ENCODE data around the gene NELL2. TPM values are rescaled to one million over a fixed set of nuclear protein-coding genes. Genes with fewer than 3 reads are reported as not detected.

Gene NELL2
- total RNA-seq, 1 experiment from 2014 or later = 0.80 TPM

GRCh38 chr12:44889926-44890325 is 13.8 kb upstream of the NELL2 start:
- no peaks in the 10 kb centered on the region for H3K9me3 ChIP-seq (ENCODE audit: low read length)
- H3K4me2 ChIP-seq (ENCODE audit: low read length) = no peak overlapping the region
- H3F3A ChIP-seq (ENCODE audit: low read length, unreplicated experiment) = no peaks in the 10 kb centered on the region
- no peaks in the 10 kb centered on the region for H3K79me2 ChIP-seq (ENCODE audit: low read length)
- H3K4me3 ChIP-seq (ENCODE audit: low read length) = no peak overlapping the region
- no peaks in the 10 kb centered on the region for H4K20me1 ChIP-seq (ENCODE audit: low read length)
- H2AFZ ChIP-seq (ENCODE audit: low read length) = no peak overlapping the region
- no peak overlapping the region for H3K9ac ChIP-seq (ENCODE audit: low read length)
- ATAC-seq = no peak
- no peak for TF ChIP-seq EZH2 (IDR thresholded peaks at IDR 0.05; ENCODE audit: low read length, unreplicated experiment)
- TF ChIP-seq CTCF (conservative IDR thresholded peaks at IDR 0.05; ENCODE audit: low read depth, low read length) = no peak
- no peak for TF ChIP-seq EZH2phosphoT487 (IDR thresholded peaks at IDR 0.05; ENCODE audit: borderline replicate concordance, low read length)
- intact Hi-C loops (cut with micrococcal nuclease) = no loop called here
- CTCF ChIA-PET = no interaction called here
- POLR2A ChIA-PET (ENCODE audit: unreplicated experiment) = no interaction called here
- no peak for DNase-seq
- H3K27ac ChIP-seq (ENCODE audit: low read length) = no peak overlapping the region
- H3K4me1 ChIP-seq (ENCODE audit: insufficient read depth, low read length) = no peaks in the 10 kb centered on the region
- H3K9me2 ChIP-seq (replicated peaks; ENCODE audit: low read length) = no peaks in the 10 kb centered on the region
- BruUV-seq (replicated peaks) = no TSS peak
- H3K36me3 ChIP-seq (ENCODE audit: low read depth, low read length) = no peaks in the 10 kb centered on the region
- peaks cover 17% of the 10 kb centered on the region; the same call in 1 of the 2 replicates for H3K27me3 ChIP-seq (ENCODE audit: low read length)

- H3K36me3 ChIP-seq (ENCODE audit: low read depth, low read length) = no peaks in the 10 kb centered on the region
- no peak for ATAC-seq
- no peak overlapping the region for H3K4me2 ChIP-seq (ENCODE audit: low read length)
- H3K9me3 ChIP-seq (ENCODE audit: low read length) = no peaks in the 10 kb centered on the region
- H4K20me1 ChIP-seq (ENCODE audit: low read length) = no peaks in the 10 kb centered on the region
- no peaks in the 10 kb centered on the region for H3K9me2 ChIP-seq (replicated peaks; ENCODE audit: low read length)
- no peak overlapping the region for H3K4me3 ChIP-seq (ENCODE audit: low read length)
- TF ChIP-seq EZH2 (IDR thresholded peaks at IDR 0.05; ENCODE audit: low read length, unreplicated experiment) = no peak
- TF ChIP-seq CTCF (conservative IDR thresholded peaks at IDR 0.05; ENCODE audit: low read depth, low read length) = no peak
- TF ChIP-seq EZH2phosphoT487 (IDR thresholded peaks at IDR 0.05; ENCODE audit: borderline replicate concordance, low read length) = no peak
- intact Hi-C loops (cut with micrococcal nuclease) = no loop called here
- H2AFZ ChIP-seq (ENCODE audit: low read length) = no peak overlapping the region
- H3K9ac ChIP-seq (ENCODE audit: low read length) = no peak overlapping the region
- H3K27me3 ChIP-seq (ENCODE audit: low read length) = peaks cover 14% of the 10 kb centered on the region; the same call in 1 of the 2 replicates
- no peak overlapping the region for H3K27ac ChIP-seq (ENCODE audit: low read length)
- BruUV-seq (replicated peaks) = no TSS peak
- no peak for DNase-seq
- no peaks in the 10 kb centered on the region for H3K79me2 ChIP-seq (ENCODE audit: low read length)
- no peaks in the 10 kb centered on the region for H3K4me1 ChIP-seq (ENCODE audit: insufficient read depth, low read length)
- POLR2A ChIA-PET (ENCODE audit: unreplicated experiment) = no interaction called here
- H3F3A ChIP-seq (ENCODE audit: low read length, unreplicated experiment) = no peaks in the 10 kb centered on the region
- CTCF ChIA-PET = no interaction called here
These were observed 13.0 kb upstream of the NELL2 start for GRCh38 chr12:44889162-44889561.

- no peak overlapping the region for H3K4me2 ChIP-seq (ENCODE audit: low read length)
- POLR2A ChIA-PET (ENCODE audit: unreplicated experiment) = no interaction called here
- H3K9me2 ChIP-seq (replicated peaks; ENCODE audit: low read length) = no peaks in the 10 kb centered on the region
- H3K9me3 ChIP-seq (ENCODE audit: low read length) = no peaks in the 10 kb centered on the region; the same call in 1 of the 2 replicates
- no peaks in the 10 kb centered on the region for H3F3A ChIP-seq (ENCODE audit: low read length, unreplicated experiment)
- no peaks in the 10 kb centered on the region for H3K4me1 ChIP-seq (ENCODE audit: insufficient read depth, low read length)
- no TSS peak for BruUV-seq (replicated peaks)
- no peak overlapping the region for H3K4me3 ChIP-seq (ENCODE audit: low read length)
- intact Hi-C loops (cut with micrococcal nuclease) = no loop called here
- H4K20me1 ChIP-seq (ENCODE audit: low read length) = no peaks in the 10 kb centered on the region
- CTCF ChIA-PET = no interaction called here
- peaks cover 7% of the 10 kb centered on the region; the same call in 1 of the 2 replicates for H3K27me3 ChIP-seq (ENCODE audit: low read length)
- no peak for DNase-seq
- no peak for ATAC-seq
- no peak overlapping the region for H3K9ac ChIP-seq (ENCODE audit: low read length)
- H3K27ac ChIP-seq (ENCODE audit: low read length) = no peak overlapping the region
- TF ChIP-seq EZH2phosphoT487 (IDR thresholded peaks at IDR 0.05; ENCODE audit: borderline replicate concordance, low read length) (no peak), EZH2 (IDR thresholded peaks at IDR 0.05; ENCODE audit: low read length, unreplicated experiment) (no peak), CTCF (conservative IDR thresholded peaks at IDR 0.05; ENCODE audit: low read depth, low read length) (no peak)
- no peaks in the 10 kb centered on the region for H3K79me2 ChIP-seq (ENCODE audit: low read length)
- no peaks in the 10 kb centered on the region for H3K36me3 ChIP-seq (ENCODE audit: low read depth, low read length)
- no peak overlapping the region for H2AFZ ChIP-seq (ENCODE audit: low read length)
These were observed 9.8 kb upstream of the NELL2 start for GRCh38 chr12:44885902-44886301.
